WTC11 (cell line): ENCODE data around the gene RCAN2. TPM values are rescaled to one million over a fixed set of nuclear protein-coding genes. Genes with fewer than 3 reads are reported as not detected.

ENCODE experiments used
- ATAC-seq: fragments of 200-7000 bp; cut with Tn5 transposase; 2 replicates; pipeline ENCODE4 v1.10.0; 2021; ENCODE audit warnings: mild to moderate bottlenecking, moderate library complexity
- CTCF ChIA-PET: fragments of 300-600 bp; sonication (Branson Sonifier 250); formaldehyde crosslinking; loops from one replicate; lab custom pipeline; 2021; ENCODE audit warnings: antibody characterized with exemption; lab: Charles Lee
- POLR2A ChIA-PET: fragments of 350-600 bp; sonication (Branson Sonifier 250); formaldehyde crosslinking; loops from one replicate; lab custom pipeline; 2021; ENCODE audit warnings: antibody characterized with exemption; lab: Charles Lee
- DNase-seq: peaks from one replicate; pipeline ENCODE4 v3.0.0; 2021; ENCODE audit warnings: low spot score
- H3K27ac Mint-ChIP-seq: 2 replicates; pipeline ENCODE4 v1.8.0; 2021; ENCODE audit warnings: mixed read lengths
- H3K27me3 Mint-ChIP-seq: 2 replicates; pipeline ENCODE4 v1.8.0; 2021; ENCODE audit warnings: low read depth, mild to moderate bottlenecking, moderate library complexity, mixed read lengths
- H3K36me3 Mint-ChIP-seq: 2 replicates; pipeline ENCODE4 v1.8.0; 2021; ENCODE audit warnings: mixed read lengths
- H3K4me1 Mint-ChIP-seq: 2 replicates; pipeline ENCODE4 v1.8.0; 2022; ENCODE audit warnings: mixed read lengths
- H3K4me3 Mint-ChIP-seq: 2 replicates; pipeline ENCODE4 v1.8.0; 2021; ENCODE audit warnings: mild to moderate bottlenecking, moderate library complexity, mixed read lengths
- H3K9me3 Mint-ChIP-seq: 2 replicates; pipeline ENCODE4 v1.8.0; 2021; ENCODE audit warnings: mixed read lengths
- CREB1 ChIP-seq: sonication (generic); formaldehyde crosslinking; IDR thresholded peaks from 2 replicates; pipeline ENCODE4 v1.8.0; 2023; ENCODE audit warnings: mild to moderate bottlenecking, missing genetic modification reagents
- CREM ChIP-seq: sonication (generic); formaldehyde crosslinking; IDR thresholded peaks from 2 replicates; pipeline ENCODE4 v1.8.1; 2022; ENCODE audit warnings: mild to moderate bottlenecking, missing genetic modification reagents, moderate library complexity
- CTCF ChIP-seq: fragments of 200-600 bp; IDR thresholded peaks from 2 replicates; pipeline ENCODE4 v1.8.0; 2022; ENCODE audit warnings: antibody characterized with exemption
- E2F1 ChIP-seq: sonication (generic); formaldehyde crosslinking; IDR thresholded peaks from 2 replicates; pipeline ENCODE4 v1.8.0; 2022; ENCODE audit warnings: mild to moderate bottlenecking, missing genetic modification reagents
- ELF4 ChIP-seq: sonication (generic); formaldehyde crosslinking; IDR thresholded peaks from 2 replicates; pipeline ENCODE4 v1.8.1; 2022; ENCODE audit warnings: low read depth, mild to moderate bottlenecking, moderate library complexity, missing genetic modification reagents
- EMX1 ChIP-seq: fragments of 250-450 bp; sonication (Bioruptor Pico); IDR thresholded peaks from 2 replicates; pipeline ENCODE4 v1.8.0; 2021; ENCODE audit warnings: mild to moderate bottlenecking
- ETV6 ChIP-seq: sonication (generic); formaldehyde crosslinking; IDR thresholded peaks from 2 replicates; pipeline ENCODE4 v1.8.1; 2022; ENCODE audit warnings: mild to moderate bottlenecking, missing genetic modification reagents
- FOXJ3 ChIP-seq: sonication (generic); formaldehyde crosslinking; IDR thresholded peaks from 2 replicates; pipeline ENCODE4 v1.9.0; 2021; ENCODE audit warnings: missing genetic modification reagents, mild to moderate bottlenecking, borderline replicate concordance
- OVOL2 ChIP-seq: fragments of 250-450 bp; sonication (Bioruptor Pico); IDR thresholded peaks from 2 replicates; pipeline ENCODE4 v1.9.0; 2021; ENCODE audit warnings: mild to moderate bottlenecking, borderline replicate concordance
- SMAD3 ChIP-seq: sonication (generic); formaldehyde crosslinking; IDR thresholded peaks from 2 replicates; pipeline ENCODE4 v1.8.0; 2022; ENCODE audit warnings: missing genetic modification reagents, mild to moderate bottlenecking, borderline replicate concordance
- ZNF138 ChIP-seq: sonication (generic); formaldehyde crosslinking; conservative IDR thresholded peaks from 2 replicates; pipeline ENCODE4 v1.8.1; 2022; ENCODE audit warnings: mild to moderate bottlenecking, moderate library complexity, missing genetic modification reagents
- ZNF219 ChIP-seq: sonication (generic); formaldehyde crosslinking; IDR thresholded peaks from 2 replicates; pipeline ENCODE4 v1.8.0; 2023; ENCODE audit warnings: missing genetic modification reagents, mild to moderate bottlenecking, borderline replicate concordance
- ZNF423 ChIP-seq: fragments of 250-450 bp; sonication (Bioruptor Pico); IDR thresholded peaks from 2 replicates; pipeline ENCODE4 v2.1.2; 2022; ENCODE audit warnings: mild to moderate bottlenecking, moderate library complexity
- ZSCAN18 ChIP-seq: fragments of 250-450 bp; sonication (Bioruptor Pico); IDR thresholded peaks from 2 replicates; pipeline ENCODE4 v2.1.2; 2022; ENCODE audit warnings: mild to moderate bottlenecking, moderate library complexity
- total RNA-seq: library from RNA; stranded (reverse); gene quantifications from 3 replicates; pipeline ENCODE4 v1.2.3, GENCODE V29; 2021
- TF ChIP-seq, protein P1 (sequence below): sonication (generic); formaldehyde crosslinking; IDR thresholded peaks from 2 replicates; pipeline ENCODE4 v1.8.1; 2022; ENCODE audit warnings: mild to moderate bottlenecking, moderate library complexity, missing genetic modification reagents
- TF ChIP-seq, protein P2 (sequence below): sonication (generic); formaldehyde crosslinking; IDR thresholded peaks from 2 replicates; pipeline ENCODE4 v1.8.0; 2022; ENCODE audit warnings: missing genetic modification reagents
- TF ChIP-seq, protein P3 (sequence below): sonication (generic); formaldehyde crosslinking; IDR thresholded peaks from 2 replicates; pipeline ENCODE4 v1.8.1; 2023; ENCODE audit warnings: mild to moderate bottlenecking, missing genetic modification reagents
- TF ChIP-seq, protein P4 (sequence below): sonication (generic); formaldehyde crosslinking; IDR thresholded peaks from 2 replicates; pipeline ENCODE4 v1.8.1; 2022; ENCODE audit warnings: mild to moderate bottlenecking, missing genetic modification reagents, moderate library complexity, borderline replicate concordance
- TF ChIP-seq, protein P5 (sequence below): fragments of 250-450 bp; sonication (Bioruptor Pico); IDR thresholded peaks from 2 replicates; pipeline ENCODE4 v1.9.0; 2021; ENCODE audit warnings: mild to moderate bottlenecking, borderline replicate concordance

RCAN2 gene
- total RNA-seq, 1 experiment from 2014 or later: 3.9 TPM

DNA sequence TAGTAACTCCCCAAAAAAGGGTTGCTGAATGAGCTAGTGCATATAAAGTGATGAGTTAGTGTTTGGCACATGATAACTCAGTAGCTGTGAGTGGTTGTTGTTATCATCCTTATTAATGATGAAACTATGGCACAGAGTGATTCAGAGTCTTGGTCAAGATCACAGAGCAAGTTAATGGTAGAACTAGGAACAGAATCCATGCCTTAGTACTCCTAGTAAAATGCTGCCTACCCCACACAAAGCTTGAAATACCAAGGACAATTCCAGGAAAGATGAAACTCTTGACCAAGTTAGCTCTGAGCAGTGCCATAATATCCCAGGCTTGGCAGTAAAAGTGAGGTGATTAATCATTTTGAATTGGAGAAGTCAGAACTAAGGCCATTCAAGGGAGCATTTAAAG, 211.4 kb downstream of the RCAN2 start:
- no peaks in the 10 kb centered on the region for H3K4me1 Mint-ChIP-seq
- ChIA-PET POLR2A (no interaction called here), CTCF (interaction anchor here (1.0 kb wide), 1 partner anchor 190 kb away, joined by 3 read pairs; no protein-coding TSS in a partner anchor)
- H3K27me3 Mint-ChIP-seq: no peaks in the 10 kb centered on the region
- H3K36me3 Mint-ChIP-seq: no peaks in the 10 kb centered on the region
- H3K9me3 Mint-ChIP-seq: peaks cover 4% of the 10 kb centered on the region; the same call in 1 of the 2 replicates
- no peak overlapping the region for H3K27ac Mint-ChIP-seq
- no peak overlapping the region for H3K4me3 Mint-ChIP-seq
- ATAC-seq: no peak
- no peak for DNase-seq
- TF ChIP-seq, protein P1, sequence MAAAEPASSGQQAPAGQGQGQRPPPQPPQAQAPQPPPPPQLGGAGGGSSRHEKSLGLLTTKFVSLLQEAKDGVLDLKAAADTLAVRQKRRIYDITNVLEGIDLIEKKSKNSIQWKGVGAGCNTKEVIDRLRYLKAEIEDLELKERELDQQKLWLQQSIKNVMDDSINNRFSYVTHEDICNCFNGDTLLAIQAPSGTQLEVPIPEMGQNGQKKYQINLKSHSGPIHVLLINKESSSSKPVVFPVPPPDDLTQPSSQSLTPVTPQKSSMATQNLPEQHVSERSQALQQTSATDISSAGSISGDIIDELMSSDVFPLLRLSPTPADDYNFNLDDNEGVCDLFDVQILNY (CRISPR knock-in tag): no peak
- no peak for TF ChIP-seq ZNF423 (CRISPR knock-in tag)
- TF ChIP-seq ZNF138: no peak
- TF ChIP-seq EMX1 (CRISPR knock-in tag): no peak
- TF ChIP-seq, protein P2, sequence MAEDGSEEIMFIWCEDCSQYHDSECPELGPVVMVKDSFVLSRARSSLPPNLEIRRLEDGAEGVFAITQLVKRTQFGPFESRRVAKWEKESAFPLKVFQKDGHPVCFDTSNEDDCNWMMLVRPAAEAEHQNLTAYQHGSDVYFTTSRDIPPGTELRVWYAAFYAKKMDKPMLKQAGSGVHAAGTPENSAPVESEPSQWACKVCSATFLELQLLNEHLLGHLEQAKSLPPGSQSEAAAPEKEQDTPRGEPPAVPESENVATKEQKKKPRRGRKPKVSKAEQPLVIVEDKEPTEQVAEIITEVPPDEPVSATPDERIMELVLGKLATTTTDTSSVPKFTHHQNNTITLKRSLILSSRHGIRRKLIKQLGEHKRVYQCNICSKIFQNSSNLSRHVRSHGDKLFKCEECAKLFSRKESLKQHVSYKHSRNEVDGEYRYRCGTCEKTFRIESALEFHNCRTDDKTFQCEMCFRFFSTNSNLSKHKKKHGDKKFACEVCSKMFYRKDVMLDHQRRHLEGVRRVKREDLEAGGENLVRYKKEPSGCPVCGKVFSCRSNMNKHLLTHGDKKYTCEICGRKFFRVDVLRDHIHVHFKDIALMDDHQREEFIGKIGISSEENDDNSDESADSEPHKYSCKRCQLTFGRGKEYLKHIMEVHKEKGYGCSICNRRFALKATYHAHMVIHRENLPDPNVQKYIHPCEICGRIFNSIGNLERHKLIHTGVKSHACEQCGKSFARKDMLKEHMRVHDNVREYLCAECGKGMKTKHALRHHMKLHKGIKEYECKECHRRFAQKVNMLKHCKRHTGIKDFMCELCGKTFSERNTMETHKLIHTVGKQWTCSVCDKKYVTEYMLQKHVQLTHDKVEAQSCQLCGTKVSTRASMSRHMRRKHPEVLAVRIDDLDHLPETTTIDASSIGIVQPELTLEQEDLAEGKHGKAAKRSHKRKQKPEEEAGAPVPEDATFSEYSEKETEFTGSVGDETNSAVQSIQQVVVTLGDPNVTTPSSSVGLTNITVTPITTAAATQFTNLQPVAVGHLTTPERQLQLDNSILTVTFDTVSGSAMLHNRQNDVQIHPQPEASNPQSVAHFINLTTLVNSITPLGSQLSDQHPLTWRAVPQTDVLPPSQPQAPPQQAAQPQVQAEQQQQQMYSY (CRISPR knock-in tag): no peak
- TF ChIP-seq SMAD3 (CRISPR knock-in tag): no peak
- TF ChIP-seq, protein P3, sequence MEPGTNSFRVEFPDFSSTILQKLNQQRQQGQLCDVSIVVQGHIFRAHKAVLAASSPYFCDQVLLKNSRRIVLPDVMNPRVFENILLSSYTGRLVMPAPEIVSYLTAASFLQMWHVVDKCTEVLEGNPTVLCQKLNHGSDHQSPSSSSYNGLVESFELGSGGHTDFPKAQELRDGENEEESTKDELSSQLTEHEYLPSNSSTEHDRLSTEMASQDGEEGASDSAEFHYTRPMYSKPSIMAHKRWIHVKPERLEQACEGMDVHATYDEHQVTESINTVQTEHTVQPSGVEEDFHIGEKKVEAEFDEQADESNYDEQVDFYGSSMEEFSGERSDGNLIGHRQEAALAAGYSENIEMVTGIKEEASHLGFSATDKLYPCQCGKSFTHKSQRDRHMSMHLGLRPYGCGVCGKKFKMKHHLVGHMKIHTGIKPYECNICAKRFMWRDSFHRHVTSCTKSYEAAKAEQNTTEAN (CRISPR knock-in tag): no peak
- TF ChIP-seq E2F1 (CRISPR knock-in tag): no peak
- TF ChIP-seq CREB1 (CRISPR knock-in tag): no peak
- TF ChIP-seq, protein P4, sequence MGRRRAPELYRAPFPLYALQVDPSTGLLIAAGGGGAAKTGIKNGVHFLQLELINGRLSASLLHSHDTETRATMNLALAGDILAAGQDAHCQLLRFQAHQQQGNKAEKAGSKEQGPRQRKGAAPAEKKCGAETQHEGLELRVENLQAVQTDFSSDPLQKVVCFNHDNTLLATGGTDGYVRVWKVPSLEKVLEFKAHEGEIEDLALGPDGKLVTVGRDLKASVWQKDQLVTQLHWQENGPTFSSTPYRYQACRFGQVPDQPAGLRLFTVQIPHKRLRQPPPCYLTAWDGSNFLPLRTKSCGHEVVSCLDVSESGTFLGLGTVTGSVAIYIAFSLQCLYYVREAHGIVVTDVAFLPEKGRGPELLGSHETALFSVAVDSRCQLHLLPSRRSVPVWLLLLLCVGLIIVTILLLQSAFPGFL (CRISPR knock-in tag): no peak
- no peak for TF ChIP-seq CREM
- TF ChIP-seq OVOL2: no peak
- no peak for TF ChIP-seq ETV6 (CRISPR knock-in tag)
- no peak for TF ChIP-seq ELF4
- no peak for TF ChIP-seq ZSCAN18 (CRISPR knock-in tag)
- TF ChIP-seq CTCF: no peak
- TF ChIP-seq, protein P5, sequence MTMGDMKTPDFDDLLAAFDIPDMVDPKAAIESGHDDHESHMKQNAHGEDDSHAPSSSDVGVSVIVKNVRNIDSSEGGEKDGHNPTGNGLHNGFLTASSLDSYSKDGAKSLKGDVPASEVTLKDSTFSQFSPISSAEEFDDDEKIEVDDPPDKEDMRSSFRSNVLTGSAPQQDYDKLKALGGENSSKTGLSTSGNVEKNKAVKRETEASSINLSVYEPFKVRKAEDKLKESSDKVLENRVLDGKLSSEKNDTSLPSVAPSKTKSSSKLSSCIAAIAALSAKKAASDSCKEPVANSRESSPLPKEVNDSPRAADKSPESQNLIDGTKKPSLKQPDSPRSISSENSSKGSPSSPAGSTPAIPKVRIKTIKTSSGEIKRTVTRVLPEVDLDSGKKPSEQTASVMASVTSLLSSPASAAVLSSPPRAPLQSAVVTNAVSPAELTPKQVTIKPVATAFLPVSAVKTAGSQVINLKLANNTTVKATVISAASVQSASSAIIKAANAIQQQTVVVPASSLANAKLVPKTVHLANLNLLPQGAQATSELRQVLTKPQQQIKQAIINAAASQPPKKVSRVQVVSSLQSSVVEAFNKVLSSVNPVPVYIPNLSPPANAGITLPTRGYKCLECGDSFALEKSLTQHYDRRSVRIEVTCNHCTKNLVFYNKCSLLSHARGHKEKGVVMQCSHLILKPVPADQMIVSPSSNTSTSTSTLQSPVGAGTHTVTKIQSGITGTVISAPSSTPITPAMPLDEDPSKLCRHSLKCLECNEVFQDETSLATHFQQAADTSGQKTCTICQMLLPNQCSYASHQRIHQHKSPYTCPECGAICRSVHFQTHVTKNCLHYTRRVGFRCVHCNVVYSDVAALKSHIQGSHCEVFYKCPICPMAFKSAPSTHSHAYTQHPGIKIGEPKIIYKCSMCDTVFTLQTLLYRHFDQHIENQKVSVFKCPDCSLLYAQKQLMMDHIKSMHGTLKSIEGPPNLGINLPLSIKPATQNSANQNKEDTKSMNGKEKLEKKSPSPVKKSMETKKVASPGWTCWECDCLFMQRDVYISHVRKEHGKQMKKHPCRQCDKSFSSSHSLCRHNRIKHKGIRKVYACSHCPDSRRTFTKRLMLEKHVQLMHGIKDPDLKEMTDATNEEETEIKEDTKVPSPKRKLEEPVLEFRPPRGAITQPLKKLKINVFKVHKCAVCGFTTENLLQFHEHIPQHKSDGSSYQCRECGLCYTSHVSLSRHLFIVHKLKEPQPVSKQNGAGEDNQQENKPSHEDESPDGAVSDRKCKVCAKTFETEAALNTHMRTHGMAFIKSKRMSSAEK (CRISPR knock-in tag): no peak
- TF ChIP-seq ZNF219 (CRISPR knock-in tag): no peak
- no peak for TF ChIP-seq FOXJ3 (CRISPR knock-in tag)
